ENCODE data around the gene SSBP3.

DNA sequence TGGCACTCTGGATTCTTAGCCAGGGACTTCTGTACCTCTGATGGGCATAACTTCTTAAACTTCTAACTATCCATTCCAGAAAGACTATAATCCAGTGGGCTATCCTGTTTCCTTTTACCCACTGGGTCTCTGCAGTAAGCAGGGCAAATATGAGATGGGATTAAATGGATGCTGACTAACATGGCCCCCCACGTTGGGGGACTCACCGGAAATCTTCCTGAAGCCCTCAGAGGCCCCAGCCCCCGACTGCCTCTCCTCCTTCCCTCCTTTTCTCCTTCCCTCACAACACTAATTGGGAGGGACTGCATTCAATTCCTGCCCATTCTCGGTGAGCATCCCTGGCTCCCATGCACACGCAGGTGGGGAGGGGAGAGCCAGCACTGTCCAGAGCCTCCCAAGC is 70.1 kb downstream of the SSBP3 start:
- no peak for TF ChIP-seq POLR2A (IDR thresholded peaks at IDR 0.05)
- TF ChIP-seq CTCF (IDR thresholded peaks at IDR 0.05) = no peak

Data from breast epithelium (tissue), 3 donors.